Testis (tissue), 3 donors: ENCODE data around the gene PCSK2. TPM values are rescaled to one million over a fixed set of nuclear protein-coding genes. Genes with fewer than 3 reads are reported as not detected.

Experiments used
- DNase-seq: peaks from one replicate; pipeline ENCODE4 v3.0.0-alpha.2; 2019
- H3K27ac ChIP-seq, 2 donors: fragments of 200-600 bp; sonication (generic); one replicate each; pipeline ENCODE4 v1.5.1; 2019
- H3K27me3 ChIP-seq: fragments of 200-600 bp; sonication (generic); one replicate; pipeline ENCODE4 v1.5.1; 2019
- H3K36me3 ChIP-seq: fragments of 200-600 bp; sonication (generic); one replicate; pipeline ENCODE4 v1.5.1; 2017; ENCODE audit warnings: low read depth; ENCODE audit errors: missing control alignments
- H3K4me1 ChIP-seq: fragments of 200-600 bp; sonication (generic); one replicate; pipeline ENCODE4 v1.5.1; 2019
- H3K4me3 ChIP-seq, 2 donors: fragments of 200-600 bp; sonication (generic); one replicate each; pipeline ENCODE4 v1.5.1; 2017 to 2019
- H3K9me3 ChIP-seq: fragments of 200-600 bp; sonication (generic); one replicate; pipeline ENCODE4 v1.5.1; 2017
- POLR2A ChIP-seq: fragments of 450-650 bp; IDR thresholded peaks from one replicate; pipeline ENCODE4 v1.6.1; 2017; ENCODE audit warnings: antibody characterized with exemption, mild to moderate bottlenecking, moderate library complexity
- WGBS, 2 donors: methylation state at CpG; one replicate each; pipeline ENCODE4 v1.1.5; 2018; 5-methylcytosine and 5-hydroxymethylcytosine counted together
- intact Hi-C: fragments of 100-400 bp; cut with DNase I; formaldehyde crosslinking; loops from one replicate; pipeline ENCODE4 v1.15.1; 2023; ENCODE audit warnings: low total_unique reads
- polyA plus RNA-seq: library from polyadenylated mRNA; stranded (reverse); fragments of 350-450 nt; fragmentation: Illumina TruSeq; extraction: RNeasy Lipid Tissue Mini Kit (QIAGEN cat#74804); gene quantifications from one replicate; pipeline ENCODE4 v1.2.3, GENCODE V29; 2014; ENCODE audit warnings: low read depth, low replicate concordance; ENCODE audit not compliant: insufficient read depth
- total RNA-seq, 2 donors: library from RNA; depleted of rRNA; stranded (reverse); fragments of >200 nt; gene quantifications; one replicate each; pipeline ENCODE4 v1.2.3, GENCODE V29; 2016
- TF ChIP-seq, protein P1 (sequence below), 3 experiments: fragments of 450-650 bp in 2 of 3; fragments of 200-600 bp in 1 of 3; sonication (generic) in 1 of 3; IDR thresholded peaks; one replicate each; pipeline ENCODE4 v1.5.1; 2016 to 2019; ENCODE audit warnings: antibody characterized with exemption in 3 of 3, mild to moderate bottlenecking in 2 of 3, moderate library complexity in 1 of 3

PCSK2 gene
- total and polyA plus RNA-seq, 3 donors from 2014 or later = 5.1 to 40.5 (median 11.7) TPM

- no peaks in the 10 kb centered on the region for H3K4me1 ChIP-seq
- no peaks in the 10 kb centered on the region for H3K9me3 ChIP-seq
- intact Hi-C loops = no loop called here
- H3K27ac ChIP-seq = no peak overlapping the region
- H3K27me3 ChIP-seq = no peaks in the 10 kb centered on the region
- WGBS, 2 donors = 88 to 100% methylated on average over 2 of the region's 2 CpGs
- no peaks in the 10 kb centered on the region for H3K36me3 ChIP-seq
- no peak overlapping the region for H3K4me3 ChIP-seq
- TF ChIP-seq POLR2A = no peak
- TF ChIP-seq, protein P1, sequence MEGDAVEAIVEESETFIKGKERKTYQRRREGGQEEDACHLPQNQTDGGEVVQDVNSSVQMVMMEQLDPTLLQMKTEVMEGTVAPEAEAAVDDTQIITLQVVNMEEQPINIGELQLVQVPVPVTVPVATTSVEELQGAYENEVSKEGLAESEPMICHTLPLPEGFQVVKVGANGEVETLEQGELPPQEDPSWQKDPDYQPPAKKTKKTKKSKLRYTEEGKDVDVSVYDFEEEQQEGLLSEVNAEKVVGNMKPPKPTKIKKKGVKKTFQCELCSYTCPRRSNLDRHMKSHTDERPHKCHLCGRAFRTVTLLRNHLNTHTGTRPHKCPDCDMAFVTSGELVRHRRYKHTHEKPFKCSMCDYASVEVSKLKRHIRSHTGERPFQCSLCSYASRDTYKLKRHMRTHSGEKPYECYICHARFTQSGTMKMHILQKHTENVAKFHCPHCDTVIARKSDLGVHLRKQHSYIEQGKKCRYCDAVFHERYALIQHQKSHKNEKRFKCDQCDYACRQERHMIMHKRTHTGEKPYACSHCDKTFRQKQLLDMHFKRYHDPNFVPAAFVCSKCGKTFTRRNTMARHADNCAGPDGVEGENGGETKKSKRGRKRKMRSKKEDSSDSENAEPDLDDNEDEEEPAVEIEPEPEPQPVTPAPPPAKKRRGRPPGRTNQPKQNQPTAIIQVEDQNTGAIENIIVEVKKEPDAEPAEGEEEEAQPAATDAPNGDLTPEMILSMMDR (IDR thresholded peaks at IDR 0.05) = no peak
- DNase-seq = no peak
These were observed 287.1 kb downstream of the PCSK2 start for GRCh38 chr20:17513939-17514338.

DNA sequence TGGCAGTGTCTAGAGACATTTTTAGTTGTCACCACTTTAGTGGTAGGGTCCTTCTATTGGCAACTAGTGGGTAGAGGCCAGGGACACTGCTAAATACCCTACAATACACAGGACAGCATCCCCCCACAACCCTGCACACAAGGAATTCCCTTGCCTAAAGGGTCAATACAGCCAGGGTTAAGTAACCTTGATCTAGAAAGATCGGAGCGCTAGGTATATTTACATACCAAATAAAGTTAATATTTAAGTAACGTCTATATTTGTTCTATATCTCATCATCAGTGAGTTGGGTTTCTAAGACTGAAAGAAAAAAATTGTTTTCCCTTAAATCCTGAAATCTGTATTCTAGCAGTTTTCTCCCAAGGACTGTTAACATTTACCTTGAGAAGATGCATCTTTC lies 288.2 kb downstream of the PCSK2 start:
- intact Hi-C loops = no loop called here
- Histone ChIP-seq H3K36me3 (no peaks in the 10 kb centered on the region), H3K4me3 (no peak overlapping the region), H3K4me1 (no peaks in the 10 kb centered on the region), H3K27ac (no peak overlapping the region), H3K9me3 (no peaks in the 10 kb centered on the region), H3K27me3 (no peaks in the 10 kb centered on the region)
- no peak for TF ChIP-seq POLR2A
- TF ChIP-seq, protein P1 (IDR thresholded peaks at IDR 0.05) = no peak
- WGBS, 2 donors = 94 to 96% methylated on average over 3 of the region's 3 CpGs
- DNase-seq = no peak

- no peak for TF ChIP-seq POLR2A
- TF ChIP-seq, protein P1 (IDR thresholded peaks at IDR 0.05) = no peak
- Histone ChIP-seq H3K27ac (no peak overlapping the region), H3K4me3 (no peak overlapping the region), H3K4me1 (no peaks in the 10 kb centered on the region), H3K9me3 (no peaks in the 10 kb centered on the region), H3K36me3 (no peaks in the 10 kb centered on the region), H3K27me3 (no peaks in the 10 kb centered on the region)
- peak; percentile 87 for DNase-seq
- intact Hi-C loops = no loop called here
- 44 to 56% methylated on average over 14 of the region's 14 CpGs for WGBS, 2 donors
These were observed 291.7 kb downstream of the PCSK2 start for GRCh38 chr20:17518339-17519052.

- 83 to 88% methylated on average over 7 of the region's 7 CpGs for WGBS, 2 donors
- H3K4me1 ChIP-seq = no peaks in the 10 kb centered on the region
- TF ChIP-seq, protein P1 (IDR thresholded peaks at IDR 0.05) = no peak
- TF ChIP-seq POLR2A = no peak
- no peak overlapping the region for H3K27ac ChIP-seq
- DNase-seq = no peak
- H3K36me3 ChIP-seq = no peaks in the 10 kb centered on the region
- intact Hi-C loops = no loop called here
- H3K27me3 ChIP-seq = no peaks in the 10 kb centered on the region
- H3K4me3 ChIP-seq = no peak overlapping the region
- H3K9me3 ChIP-seq = no peaks in the 10 kb centered on the region
These were observed 292.9 kb downstream of the PCSK2 start for GRCh38 chr20:17519606-17520285.
